Esophagus squamous epithelium (tissue), 4 donors: ENCODE measurements around the gene RAB10.

Experiments used
- CTCF ChIP-seq, 6 experiments: fragments of 450-650 bp in 4 of 6; fragments of 200-600 bp in 2 of 6; sonication (generic) in 2 of 6; IDR thresholded peaks; one replicate each; pipeline ENCODE4 v1.5.1; 2016 to 2019; ENCODE audit warnings: antibody characterized with exemption in 6 of 6, mild to moderate bottlenecking in 4 of 6, moderate library complexity in 4 of 6
- POLR2A ChIP-seq, 4 donors: fragments of 450-650 bp; IDR thresholded peaks; one replicate each; pipeline ENCODE4 v1.6.1; 2017; ENCODE audit warnings: antibody characterized with exemption in 4 of 4, mild to moderate bottlenecking in 4 of 4, moderate library complexity in 3 of 4

- no peak for TF ChIP-seq CTCF (IDR thresholded peaks at IDR 0.05)
- TF ChIP-seq POLR2A (IDR thresholded peaks at IDR 0.05): no peak
Observed at GRCh38 chr2:26172189-26172870, 138.4 kb downstream of the RAB10 start.
